ENCODE measurements around the gene STRAP.

STRAP gene

GRCh38 chr12:15882118-15882971 is at the start of gene STRAP:
STRAP (plus strand) TSS chr12:15882387; CDS start chr12:15882708, 321 bp downstream.
- peak; percentile 65 for DNase-seq (ENCODE audit: low spot score)

- no peak for DNase-seq (ENCODE audit: low spot score)
Observed at GRCh38 chr12:15834575-15834974, 47.6 kb upstream of the STRAP start.

GRCh38 chr12:15837141-15837790 is 44.9 kb upstream of the STRAP start:
- DNase-seq (ENCODE audit: low spot score), result no peak

GRCh38 chr12:15839041-15839440 is 43.1 kb upstream of the STRAP start:
- DNase-seq (ENCODE audit: low spot score), result no peak

GRCh38 chr12:15839682-15840081 is 42.5 kb upstream of the STRAP start:
- no peak for DNase-seq (ENCODE audit: low spot score)

- DNase-seq (ENCODE audit: low spot score), result no peak
Observed at GRCh38 chr12:15842108-15842507, 40.1 kb upstream of the STRAP start.

- no peak for DNase-seq (ENCODE audit: low spot score)
Observed at GRCh38 chr12:15846887-15847286, 35.3 kb upstream of the STRAP start.

- DNase-seq (ENCODE audit: low spot score), result no peak
Observed at GRCh38 chr12:15848606-15849005, 33.6 kb upstream of the STRAP start.

- no peak for DNase-seq (ENCODE audit: low spot score)
Observed at GRCh38 chr12:15851045-15851620, 31.1 kb upstream of the STRAP start.

GRCh38 chr12:15851919-15852318 is 30.3 kb upstream of the STRAP start:
- DNase-seq (ENCODE audit: low spot score), result no peak

- no peak for DNase-seq (ENCODE audit: low spot score)
Observed at GRCh38 chr12:15852383-15852782, 29.8 kb upstream of the STRAP start.

GRCh38 chr12:15853877-15854276 is 28.3 kb upstream of the STRAP start:
- no peak for DNase-seq (ENCODE audit: low spot score)

- no peak for DNase-seq (ENCODE audit: low spot score)
Observed at GRCh38 chr12:15854916-15855315, 27.3 kb upstream of the STRAP start.

- no peak for DNase-seq (ENCODE audit: low spot score)
Observed at GRCh38 chr12:15855646-15856045, 26.5 kb upstream of the STRAP start.

- no peak for DNase-seq (ENCODE audit: low spot score)
Observed at GRCh38 chr12:15856097-15856982, 25.8 kb upstream of the STRAP start.

GRCh38 chr12:15858353-15858752 is 23.8 kb upstream of the STRAP start:
- DNase-seq (ENCODE audit: low spot score), result no peak

- DNase-seq (ENCODE audit: low spot score), result no peak
Observed at GRCh38 chr12:15859116-15859515, 23.1 kb upstream of the STRAP start.

- no peak for DNase-seq (ENCODE audit: low spot score)
Observed at GRCh38 chr12:15861404-15861803, 20.8 kb upstream of the STRAP start.

GRCh38 chr12:15862840-15863239 is 19.3 kb upstream of the STRAP start:
- DNase-seq (ENCODE audit: low spot score), result no peak

GRCh38 chr12:15863372-15863771 is 18.8 kb upstream of the STRAP start:
- DNase-seq (ENCODE audit: low spot score), result no peak

GRCh38 chr12:15863984-15864383 is 18.2 kb upstream of the STRAP start:
- DNase-seq (ENCODE audit: low spot score), result no peak

- no peak for DNase-seq (ENCODE audit: low spot score)
Observed at GRCh38 chr12:15868186-15868585, 14.0 kb upstream of the STRAP start.

All from HuH-7.5 (cell line).